Keratinocyte (primary cell): ENCODE data around the gene ING5. TPM values are rescaled to one million over a fixed set of nuclear protein-coding genes. Genes with fewer than 3 reads are reported as not detected.

Experiments used
- DNase-seq: peaks from one replicate; pipeline ENCODE4 v3.0.0-alpha.2; 2011; ENCODE audit warnings: low read depth, missing footprints, low spot score
- FAIRE-seq: peaks from 2 replicates; lab custom pipeline; 2011; peaks lifted over from hg19 to GRCh38; lab: Jason Lieb, UNC
- H2AFZ ChIP-seq: 2 replicates; pipeline ENCODE4 v1.6.0; 2012; ENCODE audit warnings: low read length, control low read depth, inconsistent platforms; ENCODE audit not compliant: control insufficient read depth
- H3K27ac ChIP-seq: 2 replicates; pipeline ENCODE4 v1.5.1; 2011; ENCODE audit warnings: low read length; ENCODE audit not compliant: control insufficient read depth, insufficient read depth
- H3K27me3 ChIP-seq: 3 replicates; pipeline ENCODE4 v1.6.0; 2011; ENCODE audit warnings: low read length; ENCODE audit not compliant: control insufficient read depth, insufficient read depth; ENCODE audit errors: extremely low read depth
- H3K36me3 ChIP-seq, 2 experiments: 2 replicates in 1 of 2; 3 replicates in 1 of 2; pipeline ENCODE4 v1.5.1; 2011; ENCODE audit warnings: low read length in 2 of 2, mild to moderate bottlenecking in 1 of 2; ENCODE audit not compliant: control insufficient read depth in 2 of 2, insufficient read depth in 2 of 2; ENCODE audit errors: extremely low read depth in 1 of 2
- H3K4me1 ChIP-seq: 3 replicates; pipeline ENCODE4 v1.5.1; 2011; ENCODE audit warnings: low read length; ENCODE audit not compliant: control insufficient read depth, insufficient read depth; ENCODE audit errors: extremely low read depth
- H3K4me2 ChIP-seq: 3 replicates; pipeline ENCODE4 v1.6.0; 2011; ENCODE audit warnings: low read depth, low read length; ENCODE audit not compliant: control insufficient read depth, insufficient read depth; ENCODE audit errors: extremely low read depth
- H3K4me3 ChIP-seq, 3 experiments: fragments of 200-600 bp in 1 of 3; sonication (generic) in 1 of 3; 2 replicates in 2 of 3; 3 replicates in 1 of 3; pipeline ENCODE4 v1.5.1; 2011 to 2016; ENCODE audit warnings: low read length in 3 of 3, mild to moderate bottlenecking in 3 of 3, control low read depth in 2 of 3, inconsistent platforms in 1 of 3, low read depth in 1 of 3, mixed read lengths in 1 of 3, mixed run types in 1 of 3, moderate library complexity in 1 of 3; ENCODE audit not compliant: control insufficient read depth in 2 of 3, insufficient read depth in 2 of 3; ENCODE audit errors: extremely low read depth in 1 of 3
- H3K79me2 ChIP-seq: 2 replicates; pipeline ENCODE4 v1.6.0; 2012; ENCODE audit warnings: low read length; ENCODE audit not compliant: control insufficient read depth, insufficient read depth
- H3K9ac ChIP-seq: 3 replicates; pipeline ENCODE4 v1.6.0; 2011; ENCODE audit warnings: low read length; ENCODE audit not compliant: control insufficient read depth, insufficient read depth; ENCODE audit errors: extremely low read depth
- H3K9me1 ChIP-seq: 3 replicates; pipeline ENCODE4 v1.6.0; 2011; ENCODE audit warnings: low read length; ENCODE audit not compliant: control insufficient read depth, insufficient read depth; ENCODE audit errors: extremely low read depth
- H3K9me3 ChIP-seq: 2 replicates; pipeline ENCODE4 v1.5.1; 2012; ENCODE audit warnings: low read depth, low read length; ENCODE audit not compliant: control insufficient read depth
- H4K20me1 ChIP-seq: 3 replicates; pipeline ENCODE4 v1.6.0; 2011; ENCODE audit warnings: low read length; ENCODE audit not compliant: control insufficient read depth, insufficient read depth; ENCODE audit errors: extremely low read depth
- CTCF ChIP-seq, 3 experiments: IDR thresholded peaks in 1 of 3; conservative IDR thresholded peaks in 1 of 3; optimal IDR thresholded peaks in 1 of 3; 2 replicates in 2 of 3; 3 replicates in 1 of 3; pipeline versions ENCODE3 to v1.5.1; 2011; ENCODE audit warnings: low read length in 3 of 3, mild to moderate bottlenecking in 3 of 3, moderate library complexity in 2 of 3, control low read depth in 1 of 3, inconsistent platforms in 1 of 3; ENCODE audit not compliant: insufficient read depth in 2 of 3; ENCODE audit errors: extremely low read depth in 1 of 3
- EZH2 ChIP-seq: IDR thresholded peaks from one replicate; pipeline ENCODE4 v1.6.1; 2012; ENCODE audit warnings: inconsistent platforms, mild to moderate bottlenecking, low read length, moderate library complexity
- dilution Hi-C: fragments of 300-500 bp; cut with MboI; formaldehyde crosslinking; loops from one replicate; pipeline ENCODE4 v1.7.0; 2020; ENCODE audit warnings: low sequenced_read_pairs; ENCODE audit not compliant: extremely low pct_ligation_motif_present
- polyA plus RNA-seq, 5 experiments: library from polyadenylated mRNA; depleted of rRNA in 3 of 5; stranded (reverse) in 3 of 5; stranded (forward) in 1 of 5; unstranded in 1 of 5; fragments of >200 nt; gene quantifications; 1 replicate in 1 of 5; 2 replicates in 3 of 5; 3 replicates in 1 of 5; pipeline versions ENCODE4 v1.2.1 to v1.2.3, GENCODE V29; 2011 to 2012; ENCODE audit warnings: missing spikeins in 2 of 5, low read depth in 1 of 5, low replicate concordance in 1 of 5

ING5 gene
- polyA plus RNA-seq, 1 donor (not counting 4 experiments of a cell fraction or from before 2014, with no cell fraction given): 19.1 TPM

GRCh38 chr2:241746084-241746483 lies 44.2 kb downstream of the ING5 start:
- Histone ChIP-seq H3K27ac (no peak overlapping the region), H2AFZ (no peak overlapping the region), H3K4me1 (no peaks in the 10 kb centered on the region), H3K9me1 (no peaks in the 10 kb centered on the region), H3K79me2 (no peaks in the 10 kb centered on the region), H3K4me2 (no peak overlapping the region), H3K9me3 (no peaks in the 10 kb centered on the region), H3K36me3 (peaks cover 0 to 17% of the 10 kb centered on the region in 2 experiments), H4K20me1 (peaks cover 4% of the 10 kb centered on the region), H3K4me3 (no peak overlapping the region), H3K27me3 (no peaks in the 10 kb centered on the region), H3K9ac (no peak overlapping the region)
- TF ChIP-seq CTCF (optimal IDR thresholded peaks at IDR 0.05 in 1 of 3, IDR thresholded peaks at IDR 0.05 in 1 of 3, conservative IDR thresholded peaks at IDR 0.05 in 1 of 3; ENCODE audit: extremely low read depth in 1 of 3, insufficient read depth in 2 of 3, low read length in 3 of 3): no peak
- no peak for TF ChIP-seq EZH2
- dilution Hi-C loops: no loop called here
- FAIRE-seq: no peak
- no peak for DNase-seq

GRCh38 chr2:241748468-241749256 lies 46.8 kb downstream of the ING5 start:
- Histone ChIP-seq H3K4me1 (no peaks in the 10 kb centered on the region), H3K9me1 (no peaks in the 10 kb centered on the region), H3K9me3 (no peaks in the 10 kb centered on the region), H3K36me3 (peaks cover 0 to 21% of the 10 kb centered on the region in 2 experiments), H2AFZ (no peak overlapping the region), H3K79me2 (no peaks in the 10 kb centered on the region), H3K27ac (no peak overlapping the region), H3K27me3 (no peaks in the 10 kb centered on the region), H3K4me3 (no peak overlapping the region), H4K20me1 (peaks cover 4% of the 10 kb centered on the region), H3K9ac (no peak overlapping the region), H3K4me2 (no peak overlapping the region)
- no peak for FAIRE-seq
- dilution Hi-C loops: no loop called here
- no peak for DNase-seq
- no peak for TF ChIP-seq EZH2
- TF ChIP-seq CTCF (optimal IDR thresholded peaks at IDR 0.05 in 1 of 3, IDR thresholded peaks at IDR 0.05 in 1 of 3, conservative IDR thresholded peaks at IDR 0.05 in 1 of 3; ENCODE audit: extremely low read depth in 1 of 3, insufficient read depth in 2 of 3, low read length in 3 of 3): no peak
